OCI-LY3 (cell line): ENCODE data around the gene CILP2.

Source experiments
- CTCF ChIP-seq: fragments of 200-600, 300-600 bp; sonication (generic); IDR thresholded peaks from 2 replicates; pipeline ENCODE4 v1.5.1; 2014; ENCODE audit warnings: antibody characterized with exemption, low read length, low read depth
- EZH2phosphoT487 ChIP-seq: fragments of 200-600 bp; shearing (Covaris generic); IDR thresholded peaks from 2 replicates; pipeline ENCODE4 v1.6.1; 2018; ENCODE audit warnings: antibody characterized with exemption, mixed run types, low read depth

DNA sequence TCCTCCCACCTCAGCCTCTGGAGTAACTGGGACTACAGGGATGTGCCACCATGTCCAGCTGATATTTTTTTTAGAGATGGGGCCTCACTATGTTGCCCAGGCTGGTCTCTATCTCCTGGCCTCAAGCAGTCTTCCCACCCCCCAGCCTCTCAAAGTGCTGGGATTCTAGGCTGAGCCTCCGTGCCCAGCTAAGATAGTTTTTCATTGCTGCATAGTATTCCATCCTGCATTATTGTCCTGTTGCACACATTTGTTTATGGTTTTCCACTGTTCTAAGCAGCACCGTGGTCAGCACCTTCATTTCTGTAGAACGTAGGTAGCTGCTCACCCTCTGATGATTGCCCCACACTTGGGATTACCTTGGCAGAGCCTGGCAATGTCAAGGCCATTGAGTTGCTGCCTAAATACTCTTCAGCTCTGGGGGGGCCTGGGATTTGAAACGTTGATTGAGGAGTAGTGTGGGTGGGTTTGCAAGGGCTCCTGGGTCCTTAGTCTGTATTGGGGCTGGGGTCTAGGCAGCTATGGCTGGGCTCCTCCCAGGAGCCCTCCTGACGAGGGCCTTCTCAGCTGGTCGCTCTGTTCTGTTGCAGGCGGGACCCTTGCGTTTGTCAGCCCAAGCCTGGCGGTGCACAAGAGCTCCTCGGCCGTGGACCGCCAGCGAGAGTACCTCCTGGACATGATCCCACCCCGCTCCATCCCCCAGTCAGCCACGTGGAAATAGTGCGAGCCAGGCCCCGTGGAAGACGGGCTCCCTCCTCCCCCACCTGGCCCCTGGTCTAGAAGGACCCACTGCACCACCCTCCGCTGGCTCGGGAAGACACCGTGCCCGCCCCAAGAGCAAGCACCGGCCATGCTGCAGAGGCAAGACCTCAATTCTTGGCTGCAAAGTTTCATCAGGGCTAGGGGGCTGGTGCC, 33.1 kb upstream of the CILP2 start:
- TF ChIP-seq CTCF (no peak), EZH2phosphoT487 (no peak)
